Activated naive CD4-positive, alpha-beta T cell treated with anti-CD3 and anti-CD28 coated beads, Interleukin-2, amount 50 U/mL, for 72 hours (primary cell): ENCODE measurements around the gene RFX8. TPM values are rescaled to one million over a fixed set of nuclear protein-coding genes. Genes with fewer than 3 reads are reported as not detected.
A peak's percentile ranks its signal among the peaks of the same experiment; 100 is the strongest.
"Not testable (repeated sequence)": the region's sequence is repeated elsewhere in the genome, so short reads cannot be mapped to it uniquely, and the experiment has no call there.

Source experiments
- ATAC-seq, 2 donors: fragments of 150-1000 bp; cut with Tn5 transposase; 2 replicates each; pipeline ENCODE4 v1.10.0; 2021; ENCODE audit warnings: mild to moderate bottlenecking in 2 of 2, moderate library complexity in 2 of 2
- DNase-seq, 2 donors: peaks; one replicate each; pipeline ENCODE4 v3.0.0; 2021 to 2022; ENCODE audit warnings: low spot score in 2 of 2
- H3K27ac Mint-ChIP-seq, 2 donors: one replicate each; pipeline ENCODE4 v1.8.0; 2022; ENCODE audit warnings: mild to moderate bottlenecking in 2 of 2, mixed read lengths in 2 of 2
- H3K36me3 Mint-ChIP-seq, 2 donors: one replicate each; pipeline ENCODE4 v1.8.0; 2022; ENCODE audit warnings: mixed read lengths in 2 of 2
- H3K9me3 Mint-ChIP-seq, 2 donors: one replicate each; pipeline ENCODE4 v1.8.0; 2022; ENCODE audit warnings: mixed read lengths in 2 of 2
- total RNA-seq, 2 donors: library from RNA; stranded (reverse); gene quantifications; one replicate each; pipeline ENCODE4 v1.2.3, GENCODE V29; 2022

RFX8 gene
- total RNA-seq, 2 donors from 2014 or later: 0.76 to 1.9 TPM

DNA sequence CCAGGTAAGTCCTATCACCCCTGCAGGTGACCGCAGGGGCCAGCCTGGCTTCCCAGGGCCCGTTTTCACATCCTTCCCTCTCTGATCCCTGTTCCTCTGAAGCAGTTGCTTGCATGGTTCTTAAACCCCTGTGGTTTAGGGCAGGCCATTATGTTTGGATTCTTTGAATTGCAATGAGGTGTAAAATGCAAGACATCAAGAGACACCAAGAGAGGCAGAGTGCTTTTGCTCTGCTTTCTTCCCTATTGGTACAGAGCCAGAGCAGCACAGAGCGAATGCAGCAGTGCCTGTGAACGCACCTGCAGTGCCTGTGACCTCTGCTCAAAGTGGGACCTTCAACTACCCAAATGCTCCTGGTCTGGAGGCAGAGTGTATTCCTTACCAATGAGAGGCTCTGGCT, 7.6 kb downstream of the RFX8 start:
- Mint-ChIP-seq H3K9me3 (no peaks in the 10 kb centered on the region), H3K27ac (no peak overlapping the region), H3K36me3 (no peaks in the 10 kb centered on the region)
- no peak for DNase-seq
- no peak for ATAC-seq

DNA sequence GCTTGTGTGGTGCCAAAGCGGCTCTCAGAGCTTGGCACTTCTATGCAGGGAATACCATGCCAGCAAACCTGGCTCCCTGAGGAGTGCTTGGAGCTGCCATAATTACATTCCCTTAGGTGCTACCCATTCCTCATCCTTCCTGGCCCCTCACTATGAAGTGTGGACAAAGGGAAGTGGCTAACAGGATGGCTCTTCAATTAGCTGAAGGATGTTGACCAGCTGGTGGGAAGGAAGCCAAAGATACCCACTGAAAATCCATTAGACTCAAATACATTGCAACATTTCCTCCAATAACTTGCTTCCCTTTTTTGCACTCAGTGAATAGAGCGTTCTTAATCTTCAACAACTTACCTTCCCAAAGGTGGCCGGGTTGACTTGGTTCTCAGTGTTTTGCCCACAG, 8.5 kb downstream of the RFX8 start:
- no peak for ATAC-seq
- Mint-ChIP-seq H3K36me3 (no peaks in the 10 kb centered on the region), H3K27ac (no peak overlapping the region), H3K9me3 (no peaks in the 10 kb centered on the region)
- DNase-seq: no peak

DNA sequence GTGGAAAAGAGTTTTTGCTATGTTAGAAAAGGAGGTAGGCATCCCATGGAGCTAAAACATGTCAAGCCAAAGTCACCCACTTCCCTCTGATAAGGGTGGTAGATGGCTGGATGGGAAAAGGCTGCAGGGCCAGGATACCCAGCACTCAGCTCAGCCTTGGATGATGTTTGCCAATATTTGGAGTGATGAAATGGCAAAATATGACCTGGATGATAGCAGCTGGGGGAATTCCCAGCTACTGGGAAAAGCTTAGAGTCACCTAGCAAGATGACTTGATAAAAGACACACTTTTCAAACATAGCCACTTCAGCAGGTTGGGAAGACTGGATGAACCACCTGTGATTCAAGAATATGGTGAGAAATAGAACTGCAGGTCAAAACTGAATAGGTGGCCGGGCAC, 10.1 kb downstream of the RFX8 start:
- Mint-ChIP-seq H3K36me3 (no peaks in the 10 kb centered on the region), H3K27ac (no peak overlapping the region), H3K9me3 (no peaks in the 10 kb centered on the region)
- DNase-seq: no peak
- peak in 1 of 2 donors; percentile 22 for ATAC-seq

DNA sequence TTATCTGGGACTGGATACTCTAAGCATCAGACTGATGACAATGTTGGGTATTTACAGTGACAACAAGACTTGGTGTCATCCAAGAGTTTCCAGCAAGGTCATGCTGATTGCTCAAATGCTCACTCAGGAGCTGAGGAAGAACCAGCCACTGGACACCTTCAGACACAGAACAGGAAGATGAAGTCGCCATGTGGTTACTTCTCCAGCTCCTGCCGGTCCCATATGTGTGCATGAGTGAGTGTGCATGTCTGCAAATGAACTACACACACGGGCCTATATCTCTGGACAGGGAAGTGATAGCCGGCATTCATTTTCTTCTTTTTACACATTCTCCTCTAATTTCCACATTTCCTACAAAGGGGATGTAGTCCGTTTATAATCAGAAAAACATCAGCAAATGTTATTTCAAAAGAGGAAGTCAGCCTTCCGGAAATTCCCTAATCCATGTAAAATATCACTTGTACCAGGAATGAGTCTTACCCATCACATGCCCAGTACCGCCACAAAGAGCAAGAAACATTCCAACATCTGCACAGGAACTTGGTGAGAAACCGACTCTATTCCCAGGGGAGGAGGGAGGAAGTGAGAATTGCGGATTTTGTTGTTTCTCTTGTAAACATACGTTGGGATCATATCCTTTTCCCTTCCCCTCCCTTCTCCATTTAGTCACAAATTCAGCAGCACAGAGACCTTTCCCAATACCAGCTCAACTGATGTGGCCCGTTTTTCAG, 10.8 kb downstream of the RFX8 start:
- H3K36me3 Mint-ChIP-seq: no peaks in the 10 kb centered on the region
- ATAC-seq: peak in 1 of 2 donors; percentile 61
- H3K9me3 Mint-ChIP-seq: no peaks in the 10 kb centered on the region
- no peak overlapping the region for H3K27ac Mint-ChIP-seq
- no peak for DNase-seq

DNA sequence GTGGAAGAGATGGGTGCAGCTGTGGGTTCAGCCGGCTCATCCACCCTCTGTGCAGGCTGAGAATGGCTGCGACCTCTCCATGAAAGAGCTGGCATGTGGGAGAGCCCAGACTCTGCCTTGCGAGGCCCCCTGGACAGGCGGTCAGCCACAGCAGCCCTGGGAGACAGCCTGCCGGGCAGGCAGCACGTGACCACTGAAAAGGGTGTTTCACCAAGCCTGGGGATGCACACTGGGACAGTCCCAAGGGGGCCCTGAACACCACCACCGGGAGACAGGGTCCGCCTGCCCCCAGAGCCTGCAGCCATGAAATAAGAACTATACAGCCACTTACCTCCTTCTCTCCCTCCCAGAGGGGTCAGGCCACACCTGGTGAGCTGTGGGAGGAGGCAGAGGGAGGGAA, 11.5 kb downstream of the RFX8 start:
- ATAC-seq (no peak), DNase-seq (no peak)
- Mint-ChIP-seq H3K27ac (no peak overlapping the region), H3K9me3 (no peaks in the 10 kb centered on the region), H3K36me3 (no peaks in the 10 kb centered on the region)

DNA sequence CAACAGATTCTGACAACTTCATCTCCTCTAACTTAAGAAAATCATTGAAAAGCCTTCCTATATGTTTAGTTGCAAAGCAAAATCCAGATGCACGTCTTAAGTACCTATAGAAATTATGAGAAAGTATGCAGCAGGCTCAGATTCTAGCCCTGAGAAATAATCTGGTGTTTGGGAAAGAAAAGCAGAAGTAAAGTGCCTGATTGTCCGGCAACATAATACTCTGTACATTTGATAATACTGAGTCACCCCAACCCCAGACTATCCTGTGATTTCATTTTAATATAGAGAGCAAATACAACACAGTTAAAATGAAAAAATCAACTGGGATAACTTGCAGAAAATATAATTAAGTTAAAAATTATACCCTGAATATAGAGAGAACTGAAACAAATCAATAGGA, 13.5 kb downstream of the RFX8 start:
- H3K9me3 Mint-ChIP-seq: peaks cover 0 to 2% of the 10 kb centered on the region in 2 donors
- H3K36me3 Mint-ChIP-seq: no peaks in the 10 kb centered on the region
- DNase-seq (no peak), ATAC-seq (no peak)
- no peak overlapping the region for H3K27ac Mint-ChIP-seq

DNA sequence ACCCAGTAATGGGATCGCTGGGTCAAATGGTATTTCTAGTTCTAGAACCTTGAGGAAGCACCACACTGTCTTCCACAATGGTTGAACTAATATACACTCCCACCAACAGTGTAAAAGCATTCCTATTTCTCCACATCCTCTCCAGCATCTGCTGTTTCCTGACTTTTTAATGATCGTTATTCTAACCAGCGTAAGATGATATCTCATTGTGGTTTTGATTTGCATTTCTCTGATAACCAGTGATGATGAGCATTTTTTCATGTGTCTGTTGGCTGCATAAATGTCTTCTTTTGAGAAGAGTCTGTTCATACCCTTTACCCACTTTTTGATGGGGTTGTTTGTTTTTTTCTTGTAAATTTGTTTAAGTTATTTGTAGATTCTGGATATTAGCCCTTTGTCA, 20.5 kb downstream of the RFX8 start:
- ATAC-seq, H3K27ac Mint-ChIP-seq, DNase-seq, H3K36me3 Mint-ChIP-seq: not testable (repeated sequence)
- H3K9me3 Mint-ChIP-seq: peaks cover 0 to 12% of the 10 kb centered on the region in 2 donors

DNA sequence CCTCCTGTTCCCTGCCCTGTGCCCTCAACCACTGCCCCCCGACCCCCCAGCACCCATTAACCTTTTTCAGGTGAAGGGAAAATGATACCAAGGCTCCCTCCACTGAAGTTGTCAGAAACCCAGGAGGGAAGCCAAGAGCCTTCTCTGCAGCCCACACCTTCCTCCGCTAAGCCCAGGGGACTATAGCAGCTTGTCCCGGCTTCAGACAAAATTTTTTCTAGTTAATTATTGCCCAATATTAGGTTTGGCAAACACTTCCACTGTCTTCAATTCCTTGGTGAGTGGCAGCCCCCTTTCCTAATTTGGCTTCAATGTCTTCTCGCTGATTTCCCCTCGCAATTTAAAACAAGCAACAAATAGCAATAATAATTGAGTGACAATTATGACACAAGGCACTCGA, 23.9 kb downstream of the RFX8 start:
- no peak overlapping the region for H3K27ac Mint-ChIP-seq
- H3K9me3 Mint-ChIP-seq: peaks cover 0 to 18% of the 10 kb centered on the region in 2 donors
- DNase-seq: no peak
- no peak for ATAC-seq
- H3K36me3 Mint-ChIP-seq: no peaks in the 10 kb centered on the region

DNA sequence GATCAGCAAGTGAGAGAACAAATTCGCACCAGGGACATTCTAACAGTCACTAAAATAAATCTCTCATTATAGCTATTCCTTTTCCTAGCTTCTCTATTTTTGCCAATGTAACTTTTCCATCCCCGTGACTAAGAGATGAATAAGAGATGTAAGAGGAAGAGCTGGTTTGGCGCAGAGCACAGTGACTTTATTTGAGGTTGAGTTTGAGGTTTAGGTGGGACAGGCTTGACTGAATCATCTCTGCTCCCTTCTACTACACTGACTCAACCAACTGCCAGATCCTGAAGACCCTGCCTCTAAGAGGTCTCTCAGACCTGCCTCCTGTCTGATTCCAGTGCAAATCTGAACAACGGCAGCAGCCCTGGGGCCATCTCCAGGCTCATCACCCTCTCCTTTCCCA, 28.0 kb downstream of the RFX8 start:
- DNase-seq (no peak), ATAC-seq (peak; percentile 97 to 99)
- peaks cover 7 to 22% of the 10 kb centered on the region in 2 donors for H3K9me3 Mint-ChIP-seq
- H3K27ac Mint-ChIP-seq: no peak overlapping the region
- H3K36me3 Mint-ChIP-seq: peaks cover 0 to 6% of the 10 kb centered on the region in 2 donors

DNA sequence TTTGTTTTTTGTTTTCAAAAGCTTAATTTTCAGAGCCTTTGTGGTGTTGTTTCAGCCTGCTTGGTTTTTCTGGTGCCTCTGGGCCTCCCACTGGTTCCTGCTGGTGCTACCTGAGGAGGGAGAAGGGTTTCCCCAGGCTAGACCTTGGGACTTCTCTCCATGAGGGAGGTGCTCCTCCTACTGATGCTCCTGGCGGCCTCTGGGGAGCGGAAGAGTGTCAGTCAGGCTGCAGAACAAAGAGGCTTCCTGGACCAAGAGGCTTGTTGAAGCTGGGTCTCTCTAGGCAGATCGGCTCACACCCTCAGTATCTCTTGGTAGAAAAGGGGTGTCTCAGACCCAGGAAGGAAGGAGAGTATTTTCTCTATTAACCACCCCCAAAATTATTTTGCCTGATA, 32.2 kb downstream of the RFX8 start:
- DNase-seq (no peak), ATAC-seq (no peak)
- H3K9me3 Mint-ChIP-seq: peaks cover 7 to 9% of the 10 kb centered on the region in 2 donors
- peak overlapping the region in 1 of 2 donors; percentile 68 for H3K27ac Mint-ChIP-seq
- H3K36me3 Mint-ChIP-seq: peaks cover 0 to 6% of the 10 kb centered on the region in 2 donors

DNA sequence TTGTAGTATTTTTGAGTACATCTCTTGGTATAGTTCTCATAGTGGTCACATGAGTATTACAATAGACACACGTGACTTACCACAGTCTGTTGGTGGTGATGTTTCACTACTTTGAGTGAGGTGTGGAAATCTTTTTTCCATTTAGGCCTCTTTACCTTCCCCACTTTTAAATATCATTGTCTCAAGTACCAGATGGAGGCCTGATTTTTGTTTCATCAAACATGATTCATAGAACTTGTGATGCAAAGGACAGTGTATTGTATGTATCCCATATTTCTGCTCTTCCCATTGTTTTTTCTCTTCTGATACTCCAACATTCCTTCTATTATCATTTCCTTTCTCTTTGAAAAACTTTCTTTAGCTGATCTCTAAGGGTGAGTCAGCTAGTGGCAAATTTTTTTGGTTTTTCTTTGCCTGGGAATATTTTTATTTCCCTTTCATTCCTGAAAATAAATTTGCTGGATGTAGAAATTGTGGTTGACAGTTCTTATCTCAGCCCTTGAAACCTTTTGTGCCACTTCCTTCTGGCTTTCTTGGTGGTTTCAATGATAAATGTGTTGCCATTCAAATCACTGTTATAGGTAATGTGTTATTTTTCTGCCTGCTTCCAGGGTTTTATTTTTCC, 32.8 kb downstream of the RFX8 start:
- H3K27ac Mint-ChIP-seq: peak overlapping the region in 1 of 2 donors; percentile 68
- DNase-seq: no peak
- peaks cover 0 to 6% of the 10 kb centered on the region in 2 donors for H3K36me3 Mint-ChIP-seq
- peaks cover 7 to 9% of the 10 kb centered on the region in 2 donors for H3K9me3 Mint-ChIP-seq
- peak; percentile 50 to 60 for ATAC-seq

DNA sequence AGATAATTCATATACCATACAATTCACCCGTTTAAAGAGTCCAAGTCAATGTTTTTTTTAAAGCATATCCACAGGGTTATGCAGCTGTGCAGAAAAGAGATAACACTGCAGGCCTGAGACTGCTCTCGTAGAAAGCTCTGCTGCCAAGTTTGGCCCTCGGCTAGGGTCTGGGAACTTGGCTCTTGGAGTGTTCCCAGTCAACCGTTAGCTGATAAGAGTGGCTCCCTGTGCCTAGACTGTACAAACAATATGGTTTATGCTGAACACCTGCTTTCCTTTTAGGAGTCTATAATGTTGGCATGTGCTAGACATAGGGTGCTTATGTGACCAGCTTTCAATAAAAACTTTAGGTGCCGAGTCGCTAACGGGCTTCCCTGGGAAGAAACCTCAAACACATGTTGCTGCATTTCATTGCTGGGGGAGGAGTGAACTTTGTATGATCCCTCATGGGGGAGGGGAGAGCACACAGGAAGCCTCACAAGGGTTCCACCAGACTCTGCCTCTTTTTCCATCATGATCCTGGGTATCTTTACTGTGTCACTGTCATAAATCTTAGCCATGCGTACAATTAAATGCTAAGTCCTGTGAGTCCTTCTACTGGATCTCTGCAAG, 34.7 kb downstream of the RFX8 start:
- Mint-ChIP-seq H3K9me3 (peaks cover 7 to 8% of the 10 kb centered on the region in 2 donors), H3K27ac (no peak overlapping the region), H3K36me3 (peaks cover 0 to 6% of the 10 kb centered on the region in 2 donors)
- ATAC-seq (no peak), DNase-seq (no peak)

DNA sequence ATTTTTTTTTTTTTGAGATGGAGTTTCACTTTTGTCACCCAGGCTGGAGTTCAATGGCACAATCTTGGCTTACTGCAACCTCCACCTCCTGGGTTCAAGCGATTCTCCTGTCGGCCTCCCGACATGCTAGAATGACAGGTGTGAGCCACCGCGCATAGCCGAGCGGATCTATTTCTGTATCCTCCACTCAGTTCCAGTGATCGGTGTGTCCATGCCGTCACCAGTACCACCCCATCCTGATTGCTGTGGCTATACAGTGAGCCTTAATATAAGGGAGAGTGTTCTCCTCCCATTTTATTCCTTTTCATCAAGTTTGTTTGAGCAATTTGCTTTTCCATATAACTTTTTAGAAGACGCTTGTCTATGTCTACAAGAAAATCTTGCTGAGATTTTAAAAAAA, 35.2 kb downstream of the RFX8 start:
- DNase-seq (no peak), ATAC-seq (no peak)
- peaks cover 4 to 5% of the 10 kb centered on the region in 2 donors for H3K9me3 Mint-ChIP-seq
- no peak overlapping the region for H3K27ac Mint-ChIP-seq
- peaks cover 0 to 6% of the 10 kb centered on the region in 2 donors for H3K36me3 Mint-ChIP-seq

DNA sequence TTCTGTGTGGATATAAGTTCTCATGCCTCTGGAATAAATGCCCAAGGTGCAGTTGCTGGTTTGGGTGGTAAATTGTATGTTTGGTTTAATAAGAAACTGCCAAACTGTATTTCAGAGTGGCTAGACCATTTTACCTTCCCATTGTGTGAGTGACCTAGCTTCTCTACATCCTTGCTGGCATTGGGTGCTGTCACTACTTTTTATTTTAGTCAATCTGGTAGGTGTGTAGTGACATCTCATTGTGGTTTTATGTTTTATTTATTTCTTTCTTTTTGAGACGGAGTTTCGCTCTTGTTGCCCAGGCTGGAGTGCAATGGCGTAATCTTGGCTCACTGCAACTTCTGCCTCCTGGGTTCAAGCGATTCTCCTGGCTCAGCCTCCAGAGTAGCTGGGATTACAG, 36.4 kb downstream of the RFX8 start:
- not testable (repeated sequence) for H3K27ac Mint-ChIP-seq, H3K36me3 Mint-ChIP-seq, DNase-seq, H3K9me3 Mint-ChIP-seq
- peak; percentile 83 to 88 for ATAC-seq

DNA sequence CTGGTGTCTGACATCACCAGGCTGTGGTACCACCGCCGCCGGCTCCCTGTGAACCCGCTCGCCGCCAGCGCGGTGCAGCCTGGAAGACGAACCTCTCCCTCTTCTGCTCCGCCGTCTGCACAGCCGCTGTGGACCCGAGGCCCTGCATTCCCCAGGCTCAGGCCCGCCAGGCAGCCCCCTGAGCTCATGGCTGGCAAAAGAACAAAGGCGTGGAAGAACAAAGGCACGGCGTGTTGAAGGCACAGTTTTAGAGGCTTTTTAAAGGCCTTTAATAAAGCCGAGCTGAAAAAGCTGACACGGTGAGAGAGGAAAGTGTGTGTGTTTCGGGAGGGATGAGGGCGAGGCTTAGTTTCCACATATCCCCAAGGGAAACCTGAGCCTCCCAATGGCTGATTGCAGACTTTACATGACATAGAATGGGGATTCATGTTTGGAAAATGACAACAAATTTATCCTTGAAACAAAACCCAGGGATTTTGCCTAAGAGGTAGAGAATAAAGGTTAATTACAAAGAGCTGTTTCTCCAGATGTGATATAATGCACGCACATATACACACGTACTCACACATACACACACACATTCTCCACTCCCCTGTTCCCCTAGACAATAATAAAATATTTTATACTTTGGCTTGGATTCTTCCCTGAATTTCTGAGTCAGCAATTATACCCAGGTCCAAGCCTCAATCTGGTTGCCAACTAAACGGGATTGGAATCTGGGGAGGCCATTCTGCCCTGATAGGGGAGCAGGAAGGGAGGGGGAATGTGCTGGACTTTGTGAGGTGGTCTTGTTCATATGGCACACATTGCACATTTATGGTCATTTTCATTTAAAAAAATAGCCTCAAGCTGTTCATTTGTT, 39.7 kb downstream of the RFX8 start:
- H3K27ac Mint-ChIP-seq: no peak overlapping the region
- H3K36me3 Mint-ChIP-seq: no peaks in the 10 kb centered on the region
- ATAC-seq: no peak
- H3K9me3 Mint-ChIP-seq: no peaks in the 10 kb centered on the region
- no peak for DNase-seq

DNA sequence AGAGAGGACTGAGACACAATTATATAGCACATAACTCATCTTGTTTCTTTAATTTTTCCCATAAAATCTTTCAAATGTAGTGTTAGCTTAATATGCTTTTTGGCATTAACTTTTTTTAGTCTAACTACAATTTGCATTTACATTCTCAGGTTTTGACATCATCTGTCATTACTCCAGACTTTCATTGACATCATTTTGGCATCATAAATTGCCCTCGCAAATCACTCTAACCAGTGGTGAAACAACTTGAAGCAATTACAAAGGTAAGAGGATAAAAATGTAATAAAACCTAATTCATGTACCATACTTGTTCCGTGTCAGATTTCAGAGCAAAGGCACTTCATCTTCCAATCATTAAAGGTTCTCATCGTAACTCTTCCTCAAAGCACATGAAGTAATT, 41.4 kb downstream of the RFX8 start:
- ATAC-seq (no peak), DNase-seq (no peak)
- H3K27ac Mint-ChIP-seq: no peak overlapping the region
- H3K36me3 Mint-ChIP-seq: no peaks in the 10 kb centered on the region
- H3K9me3 Mint-ChIP-seq: no peaks in the 10 kb centered on the region
